Left renal cortex interstitium (tissue), 4 donors: ENCODE data around the gene KATNA1. TPM values are rescaled to one million over a fixed set of nuclear protein-coding genes. Genes with fewer than 3 reads are reported as not detected.
"Not testable (repeated sequence)": the region's sequence is repeated elsewhere in the genome, so short reads cannot be mapped to it uniquely, and the experiment has no call there.

Source experiments
- DNase-seq, 4 donors: peaks; one replicate each; pipeline ENCODE4 v3.0.0-alpha.2; 2013; ENCODE audit warnings: low read depth in 4 of 4, low spot score in 2 of 4, missing footprints in 1 of 4
- polyA plus RNA-seq, 4 donors: library from polyadenylated mRNA; unstranded; fragments of 120-200 nt; gene quantifications; one replicate each; pipeline ENCODE4 v1.2.1, GENCODE V29; 2013; ENCODE audit not compliant: insufficient read length in 4 of 4

KATNA1 gene
- polyA plus RNA-seq = 10 to 100 TPM; 26.2 to 30.7 (median 28.7) TPM

GRCh38 chr6:149648148-149649145, at the start of gene KATNA1:
Gene KATNA1 (minus strand): TSS chr6:149648714. CDS start chr6:149638547, 10,167 bp downstream.
- peak; percentile 56 to 74 (median 65) for DNase-seq

DNA sequence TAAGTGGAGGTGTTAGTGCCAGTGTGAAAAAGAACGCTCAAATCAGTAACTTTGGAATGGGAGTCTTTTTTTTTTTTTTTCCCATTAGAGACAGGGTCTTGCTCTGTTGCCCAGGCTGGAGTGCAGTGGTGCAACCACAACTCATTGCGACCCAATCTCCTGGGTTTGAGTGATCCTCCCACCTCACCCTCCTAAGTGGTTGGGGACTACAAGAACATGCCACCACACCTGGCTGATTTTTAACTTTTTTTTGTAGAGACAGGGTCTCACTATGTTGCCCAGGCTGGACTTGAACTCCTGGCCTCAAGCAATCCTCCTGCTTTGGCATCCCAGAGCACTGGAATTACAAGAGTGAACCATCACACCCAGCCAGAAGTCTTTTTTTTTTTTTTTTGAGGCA, 49.7 kb upstream of the KATNA1 start:
- DNase-seq = no peak

GRCh38 chr6:149696901-149697300, 48.4 kb upstream of the KATNA1 start:
- DNase-seq = no peak

GRCh38 chr6:149694921-149695320, 46.4 kb upstream of the KATNA1 start:
- no peak for DNase-seq

- no peak for DNase-seq
These were observed 42.7 kb upstream of the KATNA1 start for GRCh38 chr6:149691201-149691600.

DNA sequence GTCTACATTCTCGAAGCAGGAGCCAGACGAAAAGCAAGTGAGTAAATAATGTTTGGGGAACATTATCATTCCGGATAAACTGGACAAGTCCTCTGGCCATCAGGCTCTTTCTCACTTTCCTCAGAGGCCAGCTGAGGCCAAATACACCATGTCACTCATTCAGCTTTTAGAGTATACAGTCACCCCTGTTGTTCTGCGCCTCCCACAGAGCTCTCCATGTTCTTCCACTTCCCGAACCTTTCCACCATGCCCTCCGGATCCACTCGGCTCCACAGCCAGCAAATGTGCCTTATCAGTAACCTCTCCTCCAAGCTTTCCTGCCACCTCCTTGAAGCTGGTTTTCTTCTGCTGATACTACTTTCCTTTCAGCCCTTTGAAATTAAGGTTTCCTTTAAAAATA, 37.7 kb upstream of the KATNA1 start:
- DNase-seq = no peak

- DNase-seq = no peak
These were observed 34.8 kb upstream of the KATNA1 start for GRCh38 chr6:149683256-149683859.

DNA sequence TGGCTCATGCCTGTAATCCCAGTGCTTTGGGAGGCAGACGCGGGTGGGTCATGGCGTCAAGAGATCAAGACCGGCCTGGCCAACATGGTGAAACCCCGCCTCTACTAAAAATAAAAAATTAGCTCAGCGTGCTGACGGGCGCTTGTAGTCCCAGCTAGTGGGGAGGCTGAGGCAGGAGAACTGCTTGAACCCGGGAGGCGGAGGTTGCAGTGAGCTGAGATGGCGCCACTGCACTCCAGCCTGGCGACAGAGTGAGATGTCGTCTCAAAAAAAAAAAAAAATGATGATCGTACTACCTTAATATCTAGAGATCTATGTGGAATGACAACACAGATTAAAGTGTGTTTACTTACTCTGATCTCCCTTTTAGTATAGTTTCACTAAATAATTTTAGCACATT, 33.3 kb upstream of the KATNA1 start:
- not testable (repeated sequence) for DNase-seq

DNA sequence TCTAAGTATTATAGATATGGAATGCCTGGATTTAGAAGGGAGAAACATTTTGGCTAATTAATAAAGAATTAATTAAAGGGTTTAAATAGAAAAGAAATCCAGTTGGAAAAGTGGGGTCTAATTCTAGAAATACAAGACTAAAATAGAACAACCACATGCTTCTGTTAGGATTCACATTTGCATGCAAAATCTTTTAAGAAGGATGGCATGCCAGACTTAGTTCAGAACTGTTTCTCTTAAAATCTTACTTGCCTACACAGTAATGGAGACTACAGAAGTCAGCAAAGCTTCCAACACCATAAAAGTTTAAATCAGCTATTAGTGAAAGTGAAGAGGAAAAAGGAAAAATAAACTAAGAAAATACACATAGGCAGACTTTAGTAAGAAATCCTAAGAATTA, 32.7 kb upstream of the KATNA1 start:
- DNase-seq = no peak

- no peak for DNase-seq
These were observed 32.0 kb upstream of the KATNA1 start for GRCh38 chr6:149680503-149680902.

DNA sequence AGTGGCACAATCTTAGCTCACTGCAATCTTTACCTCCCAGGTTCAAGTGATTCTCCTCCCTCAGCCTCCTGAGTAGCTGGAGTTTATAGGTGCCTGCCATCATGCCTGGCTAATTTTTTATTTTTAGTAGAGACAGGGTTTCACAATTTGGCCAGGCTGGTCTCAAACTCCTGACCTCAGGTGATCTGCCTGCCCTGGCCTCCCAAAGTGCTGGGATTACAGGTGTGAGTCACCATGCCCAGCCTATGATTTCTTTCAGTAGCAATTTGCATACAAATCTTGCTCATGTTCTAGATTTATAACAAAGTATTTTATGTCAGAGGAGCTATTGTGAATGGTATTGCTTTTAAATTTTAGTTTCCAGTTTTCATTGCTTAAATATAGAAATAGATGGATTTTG, 23.8 kb upstream of the KATNA1 start:
- DNase-seq = not testable (repeated sequence)

DNA sequence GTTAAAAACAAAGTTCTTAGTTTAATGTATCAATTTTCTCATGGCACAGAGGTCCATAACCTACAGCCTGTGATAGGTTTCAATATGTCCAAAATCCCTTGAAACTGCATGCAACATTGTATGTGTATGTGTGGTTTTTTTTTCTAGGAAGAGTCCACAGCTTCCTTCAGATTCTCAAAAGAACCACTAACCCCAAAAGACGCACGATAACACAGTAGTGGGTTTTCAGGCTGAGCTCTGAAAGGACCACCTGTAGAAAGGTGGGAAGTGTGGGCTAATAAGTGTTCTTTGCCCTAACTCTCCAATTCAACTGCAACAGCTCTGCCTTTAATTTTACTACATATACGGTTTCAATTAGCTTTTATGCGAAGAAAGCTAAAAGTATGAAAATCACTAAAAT, 11.5 kb upstream of the KATNA1 start:
- no peak for DNase-seq

- DNase-seq = no peak
These were observed 8.9 kb upstream of the KATNA1 start for GRCh38 chr6:149657441-149657840.

DNA sequence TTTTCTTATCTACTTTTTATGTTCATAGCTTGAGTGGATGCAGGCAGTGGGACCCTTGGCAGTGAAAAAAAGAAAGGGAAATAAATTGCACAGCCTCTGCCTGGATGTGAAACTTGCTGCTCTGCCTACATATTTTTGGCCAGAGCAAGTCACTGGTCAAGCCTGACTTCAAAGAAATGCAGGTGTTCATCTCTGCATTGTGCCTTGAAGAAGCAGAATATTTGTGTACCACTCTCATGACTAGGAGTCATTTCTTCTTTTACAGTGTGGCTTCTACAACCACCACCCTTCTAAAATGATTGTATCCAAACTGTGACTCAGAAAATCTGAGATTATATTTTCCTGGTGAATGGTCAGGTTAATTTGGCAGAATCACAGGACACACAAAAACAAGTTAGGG, 2.5 kb upstream of the KATNA1 start:
- no peak for DNase-seq

DNA sequence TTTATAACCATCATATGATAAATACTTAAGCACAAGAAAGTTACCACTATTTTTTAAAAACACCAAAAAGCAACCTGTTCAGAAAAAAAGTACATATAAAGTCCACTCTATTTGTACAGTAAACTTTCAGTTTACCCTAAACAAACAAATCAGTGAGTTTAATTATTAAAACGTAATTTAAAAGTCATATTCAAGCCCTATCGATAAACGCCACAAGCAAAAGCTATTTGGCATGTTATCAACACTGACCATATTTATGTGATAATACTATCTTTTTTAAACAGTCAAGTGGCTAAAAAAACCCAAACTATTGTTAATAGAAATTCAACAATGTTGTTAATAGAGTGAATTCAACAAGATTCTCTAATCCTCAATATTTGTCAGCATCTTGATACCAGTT, 1.9 kb downstream of the KATNA1 start:
- no peak for DNase-seq

DNA sequence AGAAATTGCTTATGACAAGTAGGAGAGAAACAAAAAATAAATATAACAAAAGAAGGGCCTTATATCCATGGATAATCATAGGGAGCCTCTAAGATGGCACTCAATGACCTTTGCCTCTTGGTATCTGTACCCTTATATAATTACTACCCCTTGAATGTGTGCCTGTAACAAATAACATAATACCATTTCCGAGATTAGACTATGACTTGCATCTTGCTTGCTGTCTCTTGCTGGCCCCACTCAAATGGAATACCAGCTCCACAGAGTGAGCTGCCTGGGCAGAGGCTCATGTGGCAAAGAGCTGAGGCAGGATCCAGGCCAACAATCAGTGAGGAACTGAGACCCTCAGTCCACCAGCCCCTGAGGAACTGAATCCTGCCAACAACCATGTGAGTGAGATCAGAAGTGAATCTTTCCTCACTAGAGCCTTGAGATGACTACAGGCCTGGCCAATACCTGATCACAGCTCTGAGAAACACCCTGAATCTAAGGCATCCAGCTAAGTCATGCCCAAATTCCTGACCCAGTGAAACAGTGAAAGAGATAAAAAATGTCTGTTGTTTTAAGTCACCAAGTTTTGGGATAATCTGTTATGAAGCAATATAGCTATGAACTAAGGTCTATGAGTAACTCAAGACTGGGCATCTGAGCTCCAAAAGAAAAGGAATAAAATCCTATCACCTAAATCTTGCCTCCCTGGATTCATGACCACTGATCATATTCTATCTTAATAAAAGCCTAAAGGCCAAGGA, 5.5 kb downstream of the KATNA1 start:
- no peak for DNase-seq

GRCh38 chr6:149636124-149636523, 12.4 kb downstream of the KATNA1 start:
- DNase-seq = no peak

DNA sequence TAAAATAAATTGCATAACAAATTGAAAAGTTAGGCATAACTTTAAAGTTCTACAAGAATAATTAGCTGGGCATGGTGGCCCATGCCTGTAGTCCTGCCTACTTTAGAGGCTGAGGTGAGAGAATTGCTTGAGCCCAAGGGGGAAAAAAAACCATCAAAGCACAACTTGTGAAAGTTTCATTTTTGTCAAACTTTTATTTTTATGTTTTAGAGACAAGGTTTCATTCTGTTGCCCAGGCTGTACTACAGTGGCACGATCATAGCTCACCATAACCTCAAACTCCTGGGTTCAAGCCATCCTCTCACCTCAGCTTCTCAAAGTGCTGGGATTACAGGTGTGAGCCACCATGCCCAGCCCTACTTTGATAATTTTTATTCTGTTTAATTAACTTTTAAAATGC, 14.2 kb downstream of the KATNA1 start:
- DNase-seq = no peak

- no peak for DNase-seq
These were observed 19.5 kb downstream of the KATNA1 start for GRCh38 chr6:149628875-149629510.

DNA sequence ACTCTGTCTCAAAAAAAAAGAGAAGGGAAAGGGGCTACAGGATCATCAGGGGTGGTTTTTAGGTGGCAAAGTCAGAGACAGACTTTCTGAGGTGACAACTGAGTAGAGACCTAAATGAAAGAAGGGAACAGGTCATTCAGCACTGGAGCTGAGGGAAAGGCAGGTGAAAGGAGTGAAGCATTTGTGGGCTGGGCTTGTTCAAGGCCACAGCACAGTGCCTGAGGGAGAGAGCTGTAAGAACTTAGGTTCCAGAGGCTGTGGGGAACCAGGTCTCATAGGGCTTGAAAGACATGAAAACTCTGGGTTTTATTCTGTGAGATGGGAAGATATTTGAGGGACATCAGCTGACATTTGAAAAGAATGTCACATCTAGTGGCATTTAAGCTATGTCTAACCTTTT, 20.8 kb downstream of the KATNA1 start:
- no peak for DNase-seq

- no peak for DNase-seq
These were observed 32.7 kb downstream of the KATNA1 start for GRCh38 chr6:149615805-149616204.
